ENCODE results near the gene ZNF605. TPM values are rescaled to one million over a fixed set of nuclear protein-coding genes. Genes with fewer than 3 reads are reported as not detected.

The ZNF605 gene
- 3.2 and 4.4 TPM in 2 replicates for total RNA-seq

DNA sequence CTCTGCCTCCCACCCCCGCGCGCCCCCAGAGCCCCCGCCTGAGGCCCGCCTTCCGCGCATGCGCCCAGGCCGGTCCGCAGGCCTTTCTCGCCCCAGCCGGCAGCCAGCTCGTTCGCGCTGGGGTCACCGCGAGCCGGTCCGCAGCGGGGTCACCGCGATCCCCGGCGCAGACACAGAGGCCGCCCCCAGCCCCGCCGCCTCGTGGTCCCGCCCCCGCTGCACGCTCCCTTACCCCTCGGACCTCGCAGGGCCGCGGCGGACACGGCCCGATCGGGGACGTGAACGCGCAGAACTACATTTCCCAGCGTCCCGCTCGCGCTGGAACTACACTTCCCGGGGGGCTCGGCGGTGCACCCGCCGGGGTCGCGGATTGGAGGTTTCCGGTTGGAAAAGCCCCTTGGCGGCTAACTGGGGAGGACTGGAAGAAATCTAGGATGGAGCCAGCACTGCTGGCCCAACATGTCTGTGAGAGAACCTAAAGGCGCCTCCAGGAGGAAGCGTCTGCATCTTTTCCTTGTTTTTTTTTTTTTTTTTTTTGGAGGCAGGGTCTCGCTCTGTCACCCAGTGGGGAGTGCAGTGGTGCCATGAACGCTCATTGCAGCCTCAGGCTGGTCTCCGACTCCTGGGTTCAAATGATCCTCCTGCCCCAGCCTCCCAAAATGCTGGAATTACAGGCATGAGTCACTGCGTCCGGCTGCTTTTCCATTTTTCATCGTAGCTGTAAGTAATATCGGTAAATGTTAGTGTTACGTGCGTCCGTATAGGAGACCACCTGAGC is at the start of gene ZNF605:
Gene ZNF605, minus strand, starts transcription at position 296 of the 778 bp plus-strand sequence. CDS start 10,671 bp downstream, outside the sequence.

DNA sequence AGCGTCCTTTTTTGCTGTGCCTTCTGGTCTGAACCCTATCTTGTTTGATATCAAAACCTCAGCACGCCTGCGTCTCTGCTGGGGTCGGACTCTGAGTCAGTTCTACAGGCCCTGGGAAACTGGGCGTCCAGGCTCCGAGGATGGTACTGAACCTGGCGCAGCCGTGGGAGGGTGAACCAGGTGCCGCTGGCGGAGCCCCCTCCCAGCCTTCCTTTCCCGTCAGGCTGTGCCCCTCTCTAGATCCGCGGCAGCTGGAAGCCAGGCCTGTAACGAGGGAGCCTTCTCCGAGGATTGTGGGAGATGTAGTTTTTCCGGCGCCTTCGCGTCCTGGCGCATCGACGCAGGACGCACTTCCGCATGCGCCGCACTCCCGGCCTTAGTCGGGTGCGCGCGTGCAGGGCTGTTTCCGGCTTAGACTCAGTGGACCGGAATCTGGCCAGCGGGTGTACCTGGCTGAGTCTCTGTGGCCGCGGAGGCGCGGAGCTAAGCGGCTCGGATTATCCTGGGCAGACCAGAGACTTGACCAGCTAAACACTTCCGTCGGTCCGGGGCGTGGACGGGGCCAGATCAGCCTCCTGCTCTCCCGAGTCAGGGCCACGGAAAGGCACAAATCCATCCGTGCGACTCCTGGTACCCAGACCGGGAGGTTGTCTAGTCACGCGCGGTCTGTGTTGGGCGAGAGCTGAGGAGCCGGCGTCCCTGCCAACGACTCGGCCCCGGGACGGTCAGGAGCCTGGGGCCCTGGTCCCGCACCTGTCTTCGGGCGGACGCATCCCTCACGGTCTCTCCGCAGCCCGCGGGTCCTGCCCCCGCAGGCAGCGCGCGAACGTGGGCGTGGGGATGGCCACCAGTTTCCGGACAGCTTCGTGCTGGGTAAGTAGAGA is 30.1 kb upstream of the ZNF605 start, which contains the start of gene ZNF26:
Gene ZNF26, plus strand, starts transcription at position 367 of the 884 bp plus-strand sequence. Its CDS starts 474 bp downstream, at position 841.

DNA sequence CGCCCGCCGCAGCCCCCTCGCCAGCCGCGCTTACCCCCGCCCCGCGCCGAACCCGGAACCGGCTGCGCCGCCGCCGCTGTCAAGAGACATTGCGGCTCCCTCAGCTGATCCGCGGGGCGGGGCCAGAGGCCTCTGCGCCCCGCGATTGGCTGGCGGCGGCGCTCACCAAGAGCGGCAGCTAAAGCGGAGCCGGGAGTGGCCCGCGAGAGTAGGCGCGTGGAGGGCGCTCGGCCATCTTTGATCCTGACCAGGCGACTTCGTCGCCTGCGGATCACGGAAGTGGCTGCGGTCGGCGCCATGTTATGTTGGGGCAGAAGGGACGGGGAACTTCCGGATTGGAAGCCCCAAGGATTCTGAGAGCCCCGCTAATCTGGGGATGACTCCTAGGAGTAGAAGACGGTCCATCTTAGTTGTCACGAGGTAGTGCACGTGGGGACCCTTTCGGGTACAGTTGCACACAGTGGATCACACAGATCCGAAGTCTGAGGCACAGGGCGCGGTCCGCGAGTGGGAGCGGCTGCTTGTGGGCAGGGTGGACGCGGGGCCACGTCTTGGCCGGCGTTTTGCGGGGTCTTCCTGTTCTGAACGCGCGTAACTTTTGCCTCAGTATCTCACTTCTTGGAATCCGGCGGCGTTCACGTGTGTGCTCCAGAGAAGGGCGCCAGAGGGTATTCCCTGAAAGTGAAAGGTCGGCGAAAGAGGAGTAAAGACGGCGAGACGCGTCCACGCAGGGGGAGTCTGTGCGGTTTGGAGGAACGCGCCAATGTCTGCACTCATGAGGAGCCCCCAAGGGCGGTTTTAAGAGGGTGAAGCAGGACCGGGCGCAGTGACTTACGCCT is 68.4 kb downstream of the ZNF605 start, which contains the start of gene CHFR:
Gene CHFR, minus strand, starts transcription at position 93 of the 839 bp plus-strand sequence. CDS start 277 bp downstream, outside the sequence.

Other genes with a start within 250 kb of the ZNF605 start
- 44.0 and 54.2 TPM in 2 replicates for gene PGAM5, start 245.5 kb downstream of the ZNF605 start, total RNA-seq
- 61.2 and 61.6 TPM in 2 replicates for gene ANKLE2, start 194.5 kb downstream of the ZNF605 start, total RNA-seq
- 38.1 and 43.3 TPM in 2 replicates for gene GOLGA3, start 127.4 kb downstream of the ZNF605 start, total RNA-seq
- 22.1 and 28.4 TPM in 2 replicates for gene CHFR, start 68.7 kb downstream of the ZNF605 start, total RNA-seq
- gene ZNF26, start 30.1 kb upstream of the ZNF605 start, total RNA-seq: 2.8 and 8.7 TPM in 2 replicates
- 7.9 and 8.5 TPM in 2 replicates for gene ZNF84, start 81.2 kb upstream of the ZNF605 start, total RNA-seq
- 6.4 and 11.5 TPM in 2 replicates for gene ZNF140, start 124.6 kb upstream of the ZNF605 start, total RNA-seq
- gene ZNF891, start 174.0 kb upstream of the ZNF605 start, total RNA-seq: 0.37 and 0.42 TPM in 2 replicates
- gene ZNF10, start 174.3 kb upstream of the ZNF605 start, total RNA-seq: 1.4 and 3.3 TPM in 2 replicates
- 5.8 and 15.2 TPM in 2 replicates for gene ZNF268, start 225.2 kb upstream of the ZNF605 start, total RNA-seq

Data from airway epithelial cell (primary cell).